ENCODE data around the gene LIPF. TPM values are rescaled to one million over a fixed set of nuclear protein-coding genes. Genes with fewer than 3 reads are reported as not detected.

The LIPF gene
- not detected in 2 replicates for total RNA-seq (2022)
- not detected for Bru-seq, nascent RNA
- BruChase-seq, experiment 1, labeled RNA remaining after a 6-hour chase, result not detected
- not detected for BruChase-seq, experiment 2, labeled RNA remaining after a 2-hour chase
- long read RNA-seq, result 0 reads

GRCh38 chr10:88664142-88664541 is at the start of gene LIPF:
TSS of gene LIPF (plus strand) at chr10:88664442. CDS start at chr10:88667298, 2,856 bp downstream.
- TF ChIP-seq CTCF (IDR thresholded peaks at IDR 0.05; ENCODE audit: unreplicated experiment), result no peak
- H3K36me3 Mint-ChIP-seq (ENCODE audit: insufficient read depth, unreplicated experiment), result no peaks in the 10 kb centered on the region
- BruUV-seq (replicated peaks), result no TSS peak
- H3K27me3 Mint-ChIP-seq (ENCODE audit: insufficient read depth, unreplicated experiment), result no peaks in the 10 kb centered on the region
- ChIA-PET POLR2A (no interaction called here), CTCF (no interaction called here)
- no peak within 1 kb of the TSS for H3K27ac Mint-ChIP-seq (ENCODE audit: low read depth, unreplicated experiment)
- intact Hi-C loops (cut with micrococcal nuclease), result no loop called here
- H3K4me1 Mint-ChIP-seq (ENCODE audit: insufficient read depth, unreplicated experiment), result no peaks in the 10 kb centered on the region
- no peak within 1 kb of the TSS for H3K4me3 Mint-ChIP-seq (ENCODE audit: unreplicated experiment)
- H3K9me3 Mint-ChIP-seq (ENCODE audit: unreplicated experiment), result no peaks in the 10 kb centered on the region
- no peak for DNase-seq (ENCODE audit: unreplicated experiment)

GRCh38 chr10:88616250-88616977 is 47.8 kb upstream of the LIPF start:
- CTCF ChIA-PET, result interaction anchor here (0.6 to 1.2 kb wide), 3 partner anchors 15 to 313 kb away, joined by 3 to 4 read pairs (median 3); no protein-coding TSS in a partner anchor
- intact Hi-C loops (cut with micrococcal nuclease), result no loop called here

GRCh38 chr10:88617772-88618300 is 46.4 kb upstream of the LIPF start:
- no peaks in the 10 kb centered on the region for H3K36me3 Mint-ChIP-seq (ENCODE audit: insufficient read depth, unreplicated experiment)
- no peak for TF ChIP-seq CTCF (IDR thresholded peaks at IDR 0.05; ENCODE audit: unreplicated experiment)
- H3K9me3 Mint-ChIP-seq (ENCODE audit: unreplicated experiment), result no peaks in the 10 kb centered on the region
- no peak for DNase-seq (ENCODE audit: unreplicated experiment)
- no peaks in the 10 kb centered on the region for H3K4me1 Mint-ChIP-seq (ENCODE audit: insufficient read depth, unreplicated experiment)
- intact Hi-C loops (cut with micrococcal nuclease), result no loop called here
- H3K27me3 Mint-ChIP-seq (ENCODE audit: insufficient read depth, unreplicated experiment), result no peaks in the 10 kb centered on the region
- no peak overlapping the region for H3K4me3 Mint-ChIP-seq (ENCODE audit: unreplicated experiment)
- CTCF ChIA-PET, result interaction anchor here (1.0 to 1.2 kb wide), 2 partner anchors 51 to 316 kb away, joined by 3 read pairs; no protein-coding TSS in a partner anchor
- BruUV-seq (replicated peaks), result no TSS peak
- POLR2A ChIA-PET, result interaction anchor here (0.6 to 1.1 kb wide), 3 partner anchors 13 to 31 kb away, joined by 3 to 4 read pairs (median 3); no protein-coding TSS in a partner anchor
- no peak overlapping the region for H3K27ac Mint-ChIP-seq (ENCODE audit: low read depth, unreplicated experiment)

More at GRCh38 chr10:88616250-88616977, 47.8 kb upstream of the LIPF start:
- POLR2A ChIA-PET, result interaction anchor here (1.3 kb wide), 1 partner anchor 9 kb away, joined by 4 read pairs; no protein-coding TSS in a partner anchor
- no peak for DNase-seq (ENCODE audit: unreplicated experiment)
- Mint-ChIP-seq H3K4me3 (ENCODE audit: unreplicated experiment) (no peak overlapping the region), H3K27me3 (ENCODE audit: insufficient read depth, unreplicated experiment) (no peaks in the 10 kb centered on the region), H3K4me1 (ENCODE audit: insufficient read depth, unreplicated experiment) (no peaks in the 10 kb centered on the region), H3K36me3 (ENCODE audit: insufficient read depth, unreplicated experiment) (no peaks in the 10 kb centered on the region), H3K27ac (ENCODE audit: low read depth, unreplicated experiment) (no peak overlapping the region), H3K9me3 (ENCODE audit: unreplicated experiment) (no peaks in the 10 kb centered on the region)
- no peak for TF ChIP-seq CTCF (IDR thresholded peaks at IDR 0.05; ENCODE audit: unreplicated experiment)
- BruUV-seq (replicated peaks), result no TSS peak

- H3K27ac Mint-ChIP-seq (ENCODE audit: low read depth, unreplicated experiment), result no peak overlapping the region
- DNase-seq (ENCODE audit: unreplicated experiment), result peak; percentile 37
- ChIA-PET POLR2A (interaction anchor here (1.1 kb wide), 1 partner anchor 13 kb away, joined by 4 read pairs; no protein-coding TSS in a partner anchor), CTCF (interaction anchor here (0.8 kb wide), 1 partner anchor 192 kb away, joined by 7 read pairs; no protein-coding TSS in a partner anchor)
- no peaks in the 10 kb centered on the region for H3K4me1 Mint-ChIP-seq (ENCODE audit: insufficient read depth, unreplicated experiment)
- no peaks in the 10 kb centered on the region for H3K36me3 Mint-ChIP-seq (ENCODE audit: insufficient read depth, unreplicated experiment)
- BruUV-seq (replicated peaks), result no TSS peak
- no peak for TF ChIP-seq CTCF (IDR thresholded peaks at IDR 0.05; ENCODE audit: unreplicated experiment)
- H3K27me3 Mint-ChIP-seq (ENCODE audit: insufficient read depth, unreplicated experiment), result no peaks in the 10 kb centered on the region
- intact Hi-C loops (cut with micrococcal nuclease), result no loop called here
- no peak overlapping the region for H3K4me3 Mint-ChIP-seq (ENCODE audit: unreplicated experiment)
- no peaks in the 10 kb centered on the region for H3K9me3 Mint-ChIP-seq (ENCODE audit: unreplicated experiment)
Measured at GRCh38 chr10:88618496-88618895, 45.7 kb upstream of the LIPF start.
